Measurements from ENCODE around the gene KDM4C. TPM values are rescaled to one million over a fixed set of nuclear protein-coding genes. Genes with fewer than 3 reads are reported as not detected.

Gene KDM4C
- total and polyA plus RNA-seq, 2 of the 13 experiments (the other 11 are each of a cell fraction or from before 2014, with no cell fraction given) = 19.4 to 23.6 TPM

GRCh38 chr9:6845880-6846279 lies 88.1 kb downstream of the KDM4C start (continued):
- TF ChIP-seq ZNF512B (CRISPR knock-in tag; IDR thresholded peaks at IDR 0.05; ENCODE audit: borderline replicate concordance) (no peak), MED1 (CRISPR knock-in tag; IDR thresholded peaks at IDR 0.05) (0 out of 2 replicates have a peak, but pooled peaks have one; percentile 8), NR3C1 (CRISPR knock-in tag; IDR thresholded peaks at IDR 0.05) (no peak), ATF1 (CRISPR knock-in tag; IDR thresholded peaks at IDR 0.05) (peak; percentile 31; the same call in 1 of the 2 replicates), KLF13 (CRISPR knock-in tag; IDR thresholded peaks at IDR 0.05) (no peak), DR1 (CRISPR knock-in tag; IDR thresholded peaks at IDR 0.05) (no peak), ZSCAN29 (CRISPR knock-in tag; conservative IDR thresholded peaks at IDR 0.05) (no peak), AFF4 (CRISPR knock-in tag; IDR thresholded peaks at IDR 0.05) (no peak), DRAP1 (CRISPR knock-in tag; IDR thresholded peaks at IDR 0.05) (no peak), GPN1 (CRISPR knock-in tag; IDR thresholded peaks at IDR 0.05; ENCODE audit: borderline replicate concordance) (no peak), POGK (CRISPR knock-in tag; conservative IDR thresholded peaks at IDR 0.05) (no peak), ARID3A (IDR thresholded peaks at IDR 0.05; ENCODE audit: low read depth, low read length) (peak; percentile 53; the same call in 1 of the 2 replicates), FOXO1 (CRISPR knock-in tag; IDR thresholded peaks at IDR 0.05) (peak; percentile 44; the same call in 1 of the 2 replicates), JUND (CRISPR knock-in tag; IDR thresholded peaks at IDR 0.05) (no peak), RBFOX2 (IDR thresholded peaks at IDR 0.05; ENCODE audit: low read depth, low read length) (no peak), RAD21 (CRISPR knock-in tag; IDR thresholded peaks at IDR 0.05) (peak; percentile 59; the same call in 1 of the 2 replicates), POLR2AphosphoS5 (IDR thresholded peaks at IDR 0.05; ENCODE audit: low read depth, low read length) (no peak), RFXANK (CRISPR knock-in tag; IDR thresholded peaks at IDR 0.05) (no peak), ZNF362 (CRISPR knock-in tag; IDR thresholded peaks at IDR 0.05; ENCODE audit: borderline replicate concordance) (no peak), KMT2B (CRISPR knock-in tag; IDR thresholded peaks at IDR 0.05) (no peak)
